Retinal pigment epithelial cell (primary cell): ENCODE measurements around the gene RNF112.

Experiments
- DNase-seq: peaks from one replicate; pipeline ENCODE4 v3.0.0-alpha.2; 2010; ENCODE audit warnings: low read depth
- H3K4me3 ChIP-seq: 2 replicates; pipeline ENCODE4 v1.5.1; 2011; ENCODE audit warnings: mild to moderate bottlenecking, low read length, control low read depth, moderate library complexity
- TF ChIP-seq, protein P1 (sequence below): conservative IDR thresholded peaks from 2 replicates; pipeline ENCODE4 v1.5.1; 2011; ENCODE audit warnings: low read depth, low read length, control low read depth, inconsistent platforms

Gene RNF112

DNA sequence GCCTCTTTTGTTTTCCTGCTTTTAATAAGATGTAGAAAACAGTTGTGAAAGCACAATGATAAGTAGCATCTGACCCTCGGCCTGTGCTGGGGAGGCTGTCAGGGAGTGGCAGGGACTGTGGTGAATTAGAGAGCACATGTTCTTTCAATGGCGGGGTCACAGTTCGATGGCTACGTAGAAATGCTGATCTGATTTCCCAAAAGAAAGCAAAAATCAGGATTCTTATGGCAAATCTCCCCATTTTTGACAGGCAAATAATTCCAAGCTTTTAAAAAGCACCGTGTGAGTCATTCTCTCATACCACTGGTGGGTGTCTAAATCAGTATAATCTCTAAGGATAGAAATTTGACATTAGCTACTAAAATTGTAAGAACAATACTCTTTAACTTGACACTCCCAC lies 36.9 kb upstream of the RNF112 start:
- H3K4me3 ChIP-seq = no peak overlapping the region
- TF ChIP-seq, protein P1, sequence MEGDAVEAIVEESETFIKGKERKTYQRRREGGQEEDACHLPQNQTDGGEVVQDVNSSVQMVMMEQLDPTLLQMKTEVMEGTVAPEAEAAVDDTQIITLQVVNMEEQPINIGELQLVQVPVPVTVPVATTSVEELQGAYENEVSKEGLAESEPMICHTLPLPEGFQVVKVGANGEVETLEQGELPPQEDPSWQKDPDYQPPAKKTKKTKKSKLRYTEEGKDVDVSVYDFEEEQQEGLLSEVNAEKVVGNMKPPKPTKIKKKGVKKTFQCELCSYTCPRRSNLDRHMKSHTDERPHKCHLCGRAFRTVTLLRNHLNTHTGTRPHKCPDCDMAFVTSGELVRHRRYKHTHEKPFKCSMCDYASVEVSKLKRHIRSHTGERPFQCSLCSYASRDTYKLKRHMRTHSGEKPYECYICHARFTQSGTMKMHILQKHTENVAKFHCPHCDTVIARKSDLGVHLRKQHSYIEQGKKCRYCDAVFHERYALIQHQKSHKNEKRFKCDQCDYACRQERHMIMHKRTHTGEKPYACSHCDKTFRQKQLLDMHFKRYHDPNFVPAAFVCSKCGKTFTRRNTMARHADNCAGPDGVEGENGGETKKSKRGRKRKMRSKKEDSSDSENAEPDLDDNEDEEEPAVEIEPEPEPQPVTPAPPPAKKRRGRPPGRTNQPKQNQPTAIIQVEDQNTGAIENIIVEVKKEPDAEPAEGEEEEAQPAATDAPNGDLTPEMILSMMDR = no peak
- DNase-seq = no peak

DNA sequence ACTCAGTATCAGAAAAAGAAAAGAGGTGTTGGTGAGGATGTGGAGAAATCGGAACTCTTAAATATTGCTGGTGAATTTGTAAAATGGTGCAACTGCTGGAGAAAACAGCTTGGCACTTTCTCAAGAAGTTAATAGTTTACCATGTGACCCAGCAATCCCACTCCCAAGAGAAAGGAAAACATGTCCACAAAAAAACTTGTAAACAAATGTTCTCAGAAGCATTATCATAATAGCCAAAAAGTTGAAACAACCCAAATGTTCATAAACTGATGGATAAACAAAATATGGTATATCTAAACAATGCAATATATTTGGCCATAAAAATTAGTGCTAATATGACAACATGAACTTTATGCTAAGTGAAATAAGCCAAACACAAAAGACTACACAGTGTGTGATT lies 35.3 kb upstream of the RNF112 start:
- DNase-seq = no peak
- TF ChIP-seq, protein P1 = no peak
- H3K4me3 ChIP-seq = no peak overlapping the region

DNA sequence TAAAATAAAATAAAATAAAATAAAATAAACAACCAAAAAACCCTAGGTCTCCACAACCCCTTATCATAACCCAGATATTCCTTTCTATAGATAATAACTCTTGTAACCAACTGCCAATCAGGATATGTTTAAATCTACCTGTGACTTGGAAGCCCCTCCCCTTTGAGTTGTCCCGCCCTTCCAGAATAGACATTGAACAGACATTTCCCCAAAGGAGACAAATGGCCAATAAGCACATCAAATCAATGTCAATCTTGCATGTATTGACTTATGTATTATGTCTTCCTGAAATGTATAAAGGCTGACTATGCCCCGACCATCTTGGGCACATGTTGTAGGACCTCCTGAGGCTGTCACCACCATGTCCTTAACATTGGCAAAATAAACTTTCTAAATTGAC lies 34.2 kb upstream of the RNF112 start:
- TF ChIP-seq, protein P1 = no peak
- DNase-seq = no peak

DNA sequence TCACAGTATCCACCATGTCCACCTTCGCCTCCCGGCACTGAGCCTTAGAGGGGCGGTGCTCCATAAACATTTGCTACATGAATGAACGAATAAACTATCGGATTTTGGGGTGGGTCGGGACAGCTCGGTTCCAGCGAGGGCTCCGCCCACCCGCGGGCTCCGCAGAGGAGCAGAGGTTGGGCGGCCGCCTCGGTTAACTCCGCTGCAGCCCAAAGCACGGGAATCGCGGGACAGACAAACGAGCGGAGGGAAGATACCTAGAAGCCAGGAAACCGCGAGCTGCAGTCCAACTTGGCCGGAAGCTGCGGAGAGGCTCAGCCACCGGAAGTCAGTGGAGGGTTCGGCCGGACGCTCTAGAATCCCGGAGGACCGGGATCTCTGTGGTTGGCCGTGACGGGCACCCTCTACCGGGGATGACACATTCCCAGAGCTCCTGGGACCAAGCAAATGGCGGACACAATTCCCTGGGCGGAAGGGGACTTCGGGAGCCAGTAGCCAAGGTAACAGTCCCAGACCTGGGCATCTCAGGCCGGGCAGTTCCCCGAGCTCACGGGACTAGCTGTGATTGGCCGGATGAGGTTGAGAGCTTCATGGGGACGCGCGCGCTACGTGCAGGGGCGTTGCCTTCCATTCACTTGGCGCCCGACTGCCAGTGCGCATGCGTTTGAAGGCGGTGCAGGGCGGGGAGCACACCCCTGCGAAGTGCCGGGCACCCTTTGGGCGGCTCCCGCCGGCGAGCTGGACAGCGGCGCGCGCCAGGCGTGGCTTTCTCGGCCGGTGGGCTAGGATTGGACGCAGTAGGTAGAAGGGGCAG lies 33.2 kb upstream of the RNF112 start:
- TF ChIP-seq, protein P1 = no peak
- peak; percentile 96 for DNase-seq
- H3K4me3 ChIP-seq = peak overlapping the region; percentile 91

More for the DNA sequence above, 34.2 kb upstream of the RNF112 start:
- peak overlapping the region; percentile 91 for H3K4me3 ChIP-seq

DNA sequence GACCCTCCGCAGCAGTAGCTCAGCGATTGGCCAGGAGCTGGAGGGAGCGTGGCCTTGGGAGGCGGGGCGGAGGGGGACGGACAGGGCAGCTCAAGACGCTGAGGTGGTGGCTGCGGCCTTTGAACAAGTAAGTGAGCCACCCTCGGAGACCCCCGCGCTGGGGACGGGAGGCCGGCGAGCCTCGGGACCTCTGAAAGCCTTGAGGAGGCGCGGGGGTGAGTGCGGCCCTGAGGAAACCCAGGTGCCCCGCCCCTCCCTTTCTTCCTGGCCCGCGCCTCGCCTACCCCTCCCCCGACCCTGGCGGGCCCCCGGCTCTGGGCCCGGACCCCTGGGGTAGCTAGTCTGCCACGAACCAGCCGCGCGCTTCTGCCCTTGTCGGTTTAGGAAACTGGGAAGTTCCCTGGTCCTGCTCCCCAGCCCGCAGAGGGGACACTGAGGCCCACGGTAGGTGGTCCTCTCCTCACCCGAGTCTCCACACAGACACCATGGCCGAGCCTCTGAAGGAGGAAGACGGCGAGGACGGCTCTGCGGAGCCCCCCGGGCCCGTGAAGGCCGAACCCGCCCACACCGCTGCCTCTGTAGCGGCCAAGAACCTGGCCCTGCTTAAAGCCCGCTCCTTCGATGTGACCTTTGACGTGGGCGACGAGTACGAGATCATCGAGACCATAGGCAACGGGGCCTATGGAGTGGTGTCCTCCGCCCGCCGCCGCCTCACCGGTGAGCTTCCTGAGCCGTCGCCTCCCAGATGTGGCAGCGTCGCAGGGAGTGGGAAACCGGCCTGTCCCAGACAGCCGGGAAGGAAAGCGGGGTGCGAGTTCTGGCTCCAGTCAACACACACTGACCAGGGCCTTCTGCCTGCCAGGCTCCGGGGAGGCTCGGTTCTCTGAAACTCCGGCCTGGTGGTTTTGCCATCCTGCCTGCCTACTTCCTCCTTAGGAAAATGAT lies 32.3 kb upstream of the RNF112 start, which contains the start of gene MAPK7:
MAPK7 (plus strand) TSS at position 83 of the 945 bp plus-strand sequence; CDS start at position 486, 403 bp downstream.
- TF ChIP-seq, protein P1 = no peak
- DNase-seq = no peak
- peak within 1 kb of the TSS; percentile 91 for H3K4me3 ChIP-seq

DNA sequence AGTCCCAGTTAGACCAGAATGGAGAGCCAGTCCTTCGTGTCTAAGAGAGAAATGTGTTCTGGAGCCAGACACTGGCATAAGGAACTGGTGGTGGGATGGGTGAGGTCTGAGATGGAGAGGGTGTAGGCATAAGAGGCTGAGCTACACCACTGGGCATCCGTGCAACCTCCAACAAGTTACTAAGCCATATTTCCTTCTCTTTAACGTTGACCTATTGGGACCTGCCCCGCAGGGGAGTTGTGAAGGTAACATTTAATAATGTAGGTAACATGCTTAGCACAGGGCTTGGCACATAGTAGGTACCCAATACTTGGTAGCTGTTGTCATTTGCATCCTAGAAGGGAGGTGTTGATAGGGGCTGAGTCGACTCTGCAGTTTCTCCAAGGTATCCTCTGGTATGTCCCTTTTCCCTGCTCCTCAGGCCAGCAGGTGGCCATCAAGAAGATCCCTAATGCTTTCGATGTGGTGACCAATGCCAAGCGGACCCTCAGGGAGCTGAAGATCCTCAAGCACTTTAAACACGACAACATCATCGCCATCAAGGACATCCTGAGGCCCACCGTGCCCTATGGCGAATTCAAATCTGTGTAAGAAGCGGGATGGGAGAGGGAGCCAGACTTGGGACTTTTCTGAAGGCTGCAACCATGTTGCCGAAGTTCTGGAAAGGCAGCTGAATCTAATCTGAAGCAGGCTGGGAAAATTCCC lies 31.5 kb upstream of the RNF112 start:
- TF ChIP-seq, protein P1 = no peak
- peak overlapping the region; percentile 86 for H3K4me3 ChIP-seq
- DNase-seq = no peak
